Osteocyte (in vitro differentiated cells): Measurements from ENCODE around the gene OSBPL5. TPM values are rescaled to one million over a fixed set of nuclear protein-coding genes. Genes with fewer than 3 reads are reported as not detected.

ENCODE experiments used
- DNase-seq: peaks from one replicate; pipeline ENCODE4 v3.0.0; 2021; ENCODE audit warnings: mixed read lengths; ENCODE audit not compliant: unreplicated experiment; ENCODE audit errors: extremely low spot score
- H3K27ac Mint-ChIP-seq: one replicate; pipeline ENCODE4 v1.8.0; 2021; ENCODE audit warnings: mild to moderate bottlenecking, mixed read lengths; ENCODE audit not compliant: unreplicated experiment
- H3K27me3 Mint-ChIP-seq: one replicate; pipeline ENCODE4 v1.8.0; 2021; ENCODE audit warnings: mixed read lengths; ENCODE audit not compliant: unreplicated experiment
- H3K36me3 Mint-ChIP-seq: one replicate; pipeline ENCODE4 v1.8.0; 2021; ENCODE audit warnings: mixed read lengths; ENCODE audit not compliant: unreplicated experiment
- H3K4me1 Mint-ChIP-seq: one replicate; pipeline ENCODE4 v1.8.0; 2021; ENCODE audit warnings: mixed read lengths; ENCODE audit not compliant: unreplicated experiment
- H3K4me3 Mint-ChIP-seq: one replicate; pipeline ENCODE4 v1.8.0; 2021; ENCODE audit warnings: mild to moderate bottlenecking, moderate library complexity, mixed read lengths; ENCODE audit not compliant: unreplicated experiment
- H3K9me3 Mint-ChIP-seq: one replicate; pipeline ENCODE4 v1.8.0; 2021; ENCODE audit warnings: mixed read lengths; ENCODE audit not compliant: unreplicated experiment
- CTCF ChIP-seq: fragments of 200-600 bp; sonication (generic); IDR thresholded peaks from 2 replicates; pipeline ENCODE4 v1.5.0; 2021; ENCODE audit warnings: antibody characterized with exemption, mild to moderate bottlenecking, moderate library complexity
- total RNA-seq: library from RNA; stranded (reverse); gene quantifications from 2 replicates; pipeline ENCODE4 v1.2.1, GENCODE V29; 2021

The OSBPL5 gene
- total RNA-seq, 1 donor from 2014 or later = 47.9 TPM

- no peaks in the 10 kb centered on the region for H3K36me3 Mint-ChIP-seq
- DNase-seq = no peak
Measured at GRCh38 chr11:3189886-3190583, 24.9 kb upstream of the OSBPL5 start.

GRCh38 chr11:3189196-3189843 lies 24.2 kb upstream of the OSBPL5 start:
- TF ChIP-seq CTCF = no peak

More at GRCh38 chr11:3189886-3190583, 24.9 kb upstream of the OSBPL5 start:
- peaks cover 20% of the 10 kb centered on the region for H3K27me3 Mint-ChIP-seq
- no peak overlapping the region for H3K4me3 Mint-ChIP-seq
- no peak for TF ChIP-seq CTCF
- no peaks in the 10 kb centered on the region for H3K4me1 Mint-ChIP-seq
- no peak overlapping the region for H3K27ac Mint-ChIP-seq
- no peaks in the 10 kb centered on the region for H3K9me3 Mint-ChIP-seq

GRCh38 chr11:3188496-3189195 lies 23.5 kb upstream of the OSBPL5 start:
- Mint-ChIP-seq H3K27me3 (peaks cover 26% of the 10 kb centered on the region), H3K4me1 (no peaks in the 10 kb centered on the region), H3K36me3 (no peaks in the 10 kb centered on the region), H3K9me3 (no peaks in the 10 kb centered on the region), H3K27ac (no peak overlapping the region), H3K4me3 (no peak overlapping the region)
- no peak for TF ChIP-seq CTCF
- DNase-seq = no peak

More at GRCh38 chr11:3189196-3189843, 24.2 kb upstream of the OSBPL5 start:
- Mint-ChIP-seq H3K27me3 (peaks cover 26% of the 10 kb centered on the region), H3K36me3 (no peaks in the 10 kb centered on the region), H3K4me3 (no peak overlapping the region), H3K4me1 (no peaks in the 10 kb centered on the region), H3K9me3 (no peaks in the 10 kb centered on the region), H3K27ac (no peak overlapping the region)
- DNase-seq = no peak

GRCh38 chr11:3186166-3186953 lies 21.2 kb upstream of the OSBPL5 start:
- peaks cover 28% of the 10 kb centered on the region for H3K27me3 Mint-ChIP-seq
- DNase-seq = no peak

More at GRCh38 chr11:3186166-3186953, 21.2 kb upstream of the OSBPL5 start:
- Mint-ChIP-seq H3K4me1 (no peaks in the 10 kb centered on the region), H3K4me3 (no peak overlapping the region), H3K36me3 (no peaks in the 10 kb centered on the region), H3K27ac (no peak overlapping the region), H3K9me3 (no peaks in the 10 kb centered on the region)
- no peak for TF ChIP-seq CTCF
